GM19240 (cell line): ENCODE data around the gene GTF2F1.
"Not testable (repeated sequence)": the region's sequence is repeated elsewhere in the genome, so short reads cannot be mapped to it uniquely, and the experiment has no call there.

Experiments used
- DNase-seq: peaks from one replicate; pipeline ENCODE4 v3.0.0; 2011; ENCODE audit warnings: low spot score; ENCODE audit not compliant: insufficient read length

Gene GTF2F1

DNA sequence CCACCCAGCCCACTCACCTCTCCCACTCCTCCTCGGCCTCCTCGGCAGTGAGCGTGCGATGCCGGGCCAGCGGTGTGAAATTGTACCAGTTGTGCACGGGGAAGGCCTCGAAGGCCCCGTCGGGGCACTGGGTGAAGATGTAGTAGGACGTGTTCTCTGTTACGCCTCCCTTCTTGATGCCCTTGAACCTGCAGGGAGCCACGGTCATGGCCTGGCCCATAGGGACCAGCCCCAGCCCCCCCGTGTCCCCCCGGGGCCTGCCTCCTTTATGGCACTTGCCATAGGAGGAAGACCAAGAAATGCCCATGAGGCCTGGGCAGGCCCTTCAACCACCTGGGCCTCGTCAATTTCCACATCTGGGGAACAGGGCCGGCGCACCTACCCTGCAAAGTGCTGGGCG, 5.6 kb downstream of the GTF2F1 start:
- no peak for DNase-seq

DNA sequence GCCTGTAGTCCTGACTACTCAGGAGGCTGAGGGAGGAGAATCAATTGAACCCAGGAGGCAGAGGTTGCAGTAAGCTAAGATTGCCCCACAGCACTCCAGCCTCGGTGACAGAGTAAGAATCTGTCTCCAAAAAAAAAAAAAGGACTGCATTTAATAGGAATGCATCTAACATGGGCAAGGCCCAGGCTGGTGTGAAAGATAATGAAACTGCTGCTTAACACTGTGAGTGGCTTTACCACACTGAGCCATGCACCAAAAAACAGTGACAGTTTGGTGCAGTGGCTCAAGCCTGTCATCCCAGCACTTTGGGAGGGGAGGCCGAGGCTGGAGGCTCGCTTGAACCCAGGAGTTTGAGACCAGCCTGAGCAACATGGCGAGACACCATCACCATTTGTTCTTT, 8.6 kb downstream of the GTF2F1 start:
- no peak for DNase-seq

DNA sequence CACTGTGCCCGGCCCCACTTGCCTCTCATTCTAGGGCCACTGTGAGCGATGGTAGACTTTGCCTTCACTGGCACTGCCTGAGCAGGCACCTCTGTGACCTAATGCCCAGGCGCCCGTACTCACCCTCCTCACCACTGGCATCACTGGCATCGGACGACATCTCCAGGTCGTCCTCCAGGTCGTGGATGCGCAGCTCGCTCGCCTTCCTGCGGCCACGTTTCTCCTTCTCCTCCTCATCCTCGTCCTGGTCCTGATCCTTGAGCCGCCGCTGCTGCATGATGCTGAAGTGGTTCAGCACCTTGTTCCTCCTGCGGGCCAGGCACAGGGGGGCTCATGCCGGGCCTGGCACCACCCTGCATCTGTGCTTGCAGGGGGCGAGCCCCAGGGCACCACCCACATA, 9.8 kb downstream of the GTF2F1 start:
- no peak for DNase-seq

DNA sequence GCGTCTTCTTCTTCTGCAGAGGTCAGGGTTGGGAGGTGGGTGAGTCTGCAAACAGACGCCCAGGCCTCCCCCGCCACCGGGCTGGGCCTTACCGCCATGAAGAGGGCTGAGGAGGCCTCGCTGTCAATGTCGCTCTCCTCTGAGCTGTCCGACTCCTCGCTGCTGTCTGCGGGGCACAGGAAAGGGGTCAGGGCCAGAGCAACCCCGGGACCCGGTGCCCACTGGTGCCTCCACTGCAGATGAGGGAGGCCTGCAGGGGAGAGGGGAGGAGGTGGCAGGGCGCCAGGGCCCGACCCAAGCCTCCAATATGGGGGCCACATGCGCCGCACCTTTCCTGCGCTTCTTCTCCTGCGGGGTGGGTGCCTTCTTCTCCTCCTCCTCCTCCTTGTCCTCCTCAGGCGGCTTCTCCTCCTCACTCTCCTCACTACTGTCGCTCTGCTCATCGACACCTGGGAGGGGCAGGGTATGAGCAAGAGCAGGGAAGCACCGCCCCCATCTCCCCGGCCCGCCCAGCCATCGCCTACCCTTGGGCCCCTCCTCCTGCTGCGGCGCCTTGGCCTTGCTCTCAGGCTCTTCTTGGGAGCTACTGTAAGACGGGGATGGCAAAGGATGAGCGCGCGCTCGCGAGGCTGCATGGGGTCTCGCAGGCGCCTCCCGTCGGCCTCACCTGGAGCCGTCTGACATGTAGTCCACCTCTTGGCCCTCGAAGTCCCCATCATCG, 11.8 kb downstream of the GTF2F1 start:
- no peak for DNase-seq

DNA sequence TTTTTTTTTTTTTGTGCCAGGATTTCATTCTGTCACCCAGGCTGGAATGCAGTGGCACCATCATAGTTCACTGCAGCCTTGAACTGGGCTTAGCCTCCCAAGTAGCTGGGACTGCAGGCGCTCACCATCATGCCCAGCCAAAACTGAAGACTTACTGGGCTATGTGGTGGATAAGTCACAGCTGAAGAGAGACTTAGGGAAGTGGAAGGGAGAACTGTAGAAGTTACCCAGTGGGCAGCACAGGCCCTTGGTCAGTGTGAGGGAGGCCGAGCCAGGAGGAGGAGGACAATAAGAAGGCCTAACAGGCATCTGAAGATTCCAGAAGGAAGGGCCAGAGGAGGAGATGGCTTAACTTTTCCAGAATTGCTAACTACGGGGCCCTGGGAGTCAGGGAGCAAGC, 13.2 kb downstream of the GTF2F1 start:
- no peak for DNase-seq

DNA sequence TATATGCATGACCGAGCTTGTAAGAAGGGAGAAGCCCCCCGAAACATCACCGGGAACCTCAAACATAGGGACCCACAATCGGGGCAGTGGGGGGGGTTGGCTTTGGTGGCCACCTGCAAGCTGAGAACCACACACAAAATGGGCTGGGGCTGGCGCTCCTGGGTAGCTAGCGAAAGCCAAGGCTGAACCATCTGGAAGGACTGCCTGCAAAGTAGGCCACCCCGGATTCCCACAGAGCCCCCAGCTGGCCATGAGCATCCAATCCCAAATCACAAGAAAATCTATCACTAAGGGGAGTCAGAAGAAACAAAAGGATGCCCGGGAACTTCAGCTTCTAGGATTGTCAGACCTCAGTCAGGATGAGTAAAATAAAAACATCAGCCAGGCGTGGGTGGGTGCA, 14.5 kb downstream of the GTF2F1 start:
- DNase-seq = no peak

DNA sequence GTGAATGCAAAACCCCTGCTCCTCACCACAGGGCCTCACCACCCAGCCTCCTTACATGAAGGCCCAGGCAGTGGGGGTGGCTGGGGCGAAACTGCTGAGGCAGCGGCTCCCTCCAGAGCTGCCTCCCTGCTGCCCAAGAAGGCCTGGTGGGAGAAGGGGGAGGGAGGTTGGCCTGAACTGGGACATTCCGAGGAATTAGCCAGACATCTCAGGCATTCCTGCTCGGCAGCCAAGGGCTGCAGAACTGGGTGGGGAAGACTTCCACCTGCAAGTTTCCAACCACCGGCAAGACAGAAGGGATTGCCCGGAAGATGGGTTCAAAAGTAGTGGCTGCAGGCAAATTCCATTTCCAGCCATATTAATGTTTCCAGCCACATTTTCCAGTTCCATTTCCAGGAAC, 14.9 kb downstream of the GTF2F1 start:
- DNase-seq = no peak

DNA sequence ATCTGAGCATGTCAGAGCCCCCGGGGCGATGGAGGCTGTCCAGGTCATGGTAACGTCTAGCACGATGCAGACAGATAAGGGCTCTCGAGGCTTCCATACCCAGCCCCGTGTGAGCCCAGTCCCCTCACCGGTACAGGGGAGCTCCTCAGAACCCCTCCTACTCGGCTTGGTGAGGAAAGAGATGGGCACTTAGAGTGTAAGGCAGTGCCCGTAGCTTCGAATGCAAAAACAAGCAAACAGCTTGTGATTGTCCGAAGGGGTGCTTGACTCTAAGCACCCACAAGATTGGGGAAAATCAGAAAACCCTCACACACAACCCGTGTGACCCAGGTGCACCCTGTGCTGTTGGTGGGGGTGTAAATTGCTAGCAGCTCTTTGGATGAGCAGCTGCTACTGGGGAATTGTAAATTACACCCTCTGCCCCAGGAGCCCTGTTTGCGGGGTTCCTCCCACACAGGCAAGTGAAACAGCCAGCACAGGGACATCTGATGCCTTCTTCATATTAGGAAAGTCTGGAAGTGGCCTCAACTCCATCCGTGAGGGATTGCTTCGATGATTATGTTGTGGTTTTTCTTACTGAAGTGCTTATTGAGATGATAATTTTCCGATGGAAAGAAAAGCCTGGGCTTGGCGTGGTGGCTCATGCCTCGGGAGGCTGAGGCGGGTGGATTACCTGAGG, 16.3 kb downstream of the GTF2F1 start:
- DNase-seq = no peak

DNA sequence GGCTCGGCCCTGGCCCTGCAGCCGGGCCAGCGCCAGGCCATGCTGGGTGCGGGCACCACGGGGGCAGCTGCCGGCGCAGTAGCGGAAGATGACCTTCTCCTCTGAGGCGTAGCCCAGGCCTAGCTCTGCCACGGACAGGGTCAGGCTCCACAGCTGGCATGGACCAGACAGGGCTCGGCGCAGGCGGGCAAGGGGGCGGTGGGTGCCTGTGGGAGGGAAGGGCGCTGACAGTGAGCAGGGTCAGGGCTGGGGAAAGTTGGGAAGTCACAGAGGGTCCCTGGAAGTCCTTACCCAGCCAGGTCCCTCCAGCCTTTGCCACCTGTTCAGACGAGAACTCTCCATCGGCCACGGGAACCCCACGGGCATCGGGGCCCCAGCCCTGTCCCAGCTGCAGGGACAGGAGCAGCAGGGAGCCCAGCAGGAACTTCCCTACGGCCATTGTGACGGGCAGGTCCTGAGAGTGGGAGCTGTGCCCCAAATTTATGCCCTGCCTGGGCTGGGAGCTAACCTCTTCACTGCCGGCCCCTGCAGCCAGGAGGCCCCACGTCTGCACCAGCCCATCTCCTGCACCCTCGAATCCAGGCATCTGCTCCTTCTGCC, 17.5 kb downstream of the GTF2F1 start, which contains the start of gene PSPN:
Gene PSPN, minus strand, starts transcription at position 523 of the 600 bp plus-strand sequence. Its CDS starts 84 bp downstream, at position 439.
- no peak for DNase-seq

DNA sequence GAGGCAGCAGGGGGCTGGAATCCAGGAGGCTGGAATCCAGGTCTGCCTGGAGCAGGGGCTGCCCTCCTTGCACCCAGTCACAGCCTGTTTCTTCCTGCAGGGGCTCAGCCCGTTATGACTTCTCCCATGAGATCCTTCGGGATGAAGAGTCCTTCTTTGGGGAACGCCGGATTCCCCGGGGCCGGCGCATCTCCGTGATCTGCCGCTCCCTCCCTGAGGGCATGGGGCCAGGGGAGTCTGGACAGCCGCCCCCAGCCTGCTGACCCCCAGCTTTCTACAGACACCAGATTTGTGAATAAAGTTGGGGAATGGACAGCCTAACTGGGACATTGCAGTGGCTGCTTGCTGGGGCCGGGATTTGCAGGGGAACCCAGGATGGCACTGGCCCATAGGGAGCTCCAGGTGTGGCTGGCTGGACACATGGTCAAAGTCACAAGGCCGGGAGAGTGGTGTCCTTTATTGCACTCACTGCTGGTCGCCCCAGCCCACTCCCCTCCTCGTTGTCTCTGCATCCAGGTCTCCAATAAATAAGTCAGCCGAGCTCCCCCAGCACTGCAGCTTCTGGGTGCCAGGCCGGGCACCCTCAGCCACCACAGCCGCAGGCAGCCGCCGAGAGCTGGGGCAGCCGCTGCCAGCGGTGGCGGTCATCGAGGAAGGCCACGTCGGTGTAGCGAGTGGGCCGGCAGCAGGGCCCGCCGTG, 18.1 kb downstream of the GTF2F1 start:
- no peak for DNase-seq

DNA sequence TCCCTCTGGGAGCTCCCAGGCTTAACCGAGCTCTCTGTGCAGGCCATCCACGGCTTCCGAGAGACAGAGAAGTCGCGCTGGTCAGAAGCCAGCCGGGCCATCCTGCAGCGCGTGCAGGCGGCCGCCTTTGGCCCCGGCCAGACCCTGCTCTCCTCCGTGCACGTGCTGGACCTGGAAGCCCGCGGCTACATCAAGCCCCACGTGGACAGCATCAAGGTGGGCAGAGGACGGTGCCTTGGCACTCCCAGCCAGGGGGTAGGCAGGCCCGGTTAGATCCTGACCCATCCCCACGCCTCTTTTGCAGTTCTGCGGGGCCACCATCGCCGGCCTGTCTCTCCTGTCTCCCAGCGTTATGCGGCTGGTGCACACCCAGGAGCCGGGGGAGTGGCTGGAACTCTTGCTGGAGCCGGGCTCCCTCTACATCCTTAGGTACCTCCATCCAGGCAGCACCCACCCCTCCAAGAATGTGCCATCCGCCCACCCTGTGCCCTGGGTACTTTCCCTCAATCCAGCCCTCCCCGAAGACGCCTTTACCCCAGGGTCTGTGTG, 18.7 kb downstream of the GTF2F1 start:
- DNase-seq = no peak

DNA sequence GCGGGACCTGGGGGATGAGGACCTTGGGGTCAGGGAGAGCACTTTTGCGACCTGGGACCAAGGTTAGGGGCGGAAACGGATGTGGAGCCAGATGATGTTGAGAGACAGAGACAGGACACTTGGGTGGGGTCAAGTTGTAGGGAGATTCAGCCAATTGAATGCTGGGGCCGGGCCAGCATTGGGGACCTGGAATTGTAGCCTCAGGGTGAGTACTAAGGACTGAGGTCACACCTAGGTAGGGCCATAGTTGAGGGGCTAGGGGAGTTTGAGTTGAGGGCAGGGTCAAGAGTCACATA, 19.2 kb downstream of the GTF2F1 start:
- DNase-seq = no peak

DNA sequence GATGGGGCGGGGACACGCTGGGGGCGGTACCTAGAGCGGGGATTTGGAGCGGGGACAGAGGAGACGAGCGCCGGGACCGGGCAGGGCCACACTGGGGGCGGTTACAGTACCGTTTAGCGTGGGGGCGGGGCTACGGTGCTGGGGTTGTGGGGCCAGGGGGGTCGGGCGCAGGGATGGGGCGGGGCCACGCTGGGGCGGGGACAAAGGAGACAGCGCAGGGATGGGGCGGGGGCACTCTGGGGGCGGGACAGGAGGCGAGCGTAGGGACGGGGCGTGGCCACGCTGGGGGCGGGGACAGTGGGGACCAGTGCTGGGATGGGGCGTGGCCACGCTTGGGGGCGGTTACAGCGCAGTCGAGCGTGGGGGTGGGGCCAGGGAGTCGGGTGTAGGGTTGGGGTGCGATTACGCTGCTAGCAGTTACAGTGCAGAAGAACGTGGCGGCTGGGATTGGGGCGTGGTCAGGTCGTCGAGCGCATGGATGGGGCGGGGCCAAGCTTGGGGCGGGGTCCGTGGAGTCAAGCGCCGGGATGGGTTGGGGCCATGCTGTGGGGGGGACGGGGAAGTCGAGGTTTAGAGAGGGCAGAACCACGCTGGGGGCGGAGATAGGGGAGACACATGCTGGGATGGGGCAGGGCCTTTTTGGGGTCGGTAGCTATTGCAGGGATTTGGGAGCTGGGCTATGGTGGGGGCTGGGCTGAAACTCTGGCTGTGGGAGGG, 19.7 kb downstream of the GTF2F1 start:
- DNase-seq = peak; percentile 90

DNA sequence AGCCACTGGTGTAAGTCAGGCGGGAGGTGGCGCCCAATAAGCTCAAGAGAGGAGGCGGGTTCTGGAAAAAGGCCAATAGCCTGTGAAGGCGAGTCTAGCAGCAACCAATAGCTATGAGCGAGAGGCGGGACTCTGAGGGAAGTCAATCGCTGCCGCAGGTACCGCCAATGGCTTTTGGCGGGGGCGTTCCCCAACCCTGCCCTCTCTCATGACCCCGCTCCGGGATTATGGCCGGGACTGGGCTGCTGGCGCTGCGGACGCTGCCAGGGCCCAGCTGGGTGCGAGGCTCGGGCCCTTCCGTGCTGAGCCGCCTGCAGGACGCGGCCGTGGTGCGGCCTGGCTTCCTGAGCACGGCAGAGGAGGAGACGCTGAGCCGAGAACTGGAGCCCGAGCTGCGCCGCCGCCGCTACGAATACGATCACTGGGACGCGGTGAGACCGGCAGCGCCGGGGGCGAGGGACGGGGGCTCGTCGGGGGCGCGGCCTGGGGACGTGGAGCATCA, 20.3 kb downstream of the GTF2F1 start, which contains the start of gene ALKBH7:
Gene ALKBH7, plus strand, starts transcription at position 201 of the 502 bp plus-strand sequence. Its CDS starts 27 bp downstream, at position 228.
- DNase-seq = peak; percentile 86

DNA sequence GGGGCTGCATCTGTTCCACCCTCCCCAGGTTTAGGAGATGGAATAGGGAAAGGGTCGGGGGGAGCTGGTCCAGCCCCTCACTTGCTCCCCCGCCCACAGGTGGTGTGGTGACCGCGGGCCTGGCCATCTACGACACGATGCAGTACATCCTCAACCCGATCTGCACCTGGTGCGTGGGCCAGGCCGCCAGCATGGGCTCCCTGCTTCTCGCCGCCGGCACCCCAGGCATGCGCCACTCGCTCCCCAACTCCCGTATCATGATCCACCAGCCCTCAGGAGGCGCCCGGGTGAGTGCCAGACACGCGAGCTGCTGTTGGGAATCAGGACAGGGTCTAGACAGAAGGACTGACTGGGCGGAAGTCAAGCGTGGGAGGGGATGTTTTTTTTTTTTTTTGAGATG, 28.6 kb downstream of the GTF2F1 start:
- no peak for DNase-seq

DNA sequence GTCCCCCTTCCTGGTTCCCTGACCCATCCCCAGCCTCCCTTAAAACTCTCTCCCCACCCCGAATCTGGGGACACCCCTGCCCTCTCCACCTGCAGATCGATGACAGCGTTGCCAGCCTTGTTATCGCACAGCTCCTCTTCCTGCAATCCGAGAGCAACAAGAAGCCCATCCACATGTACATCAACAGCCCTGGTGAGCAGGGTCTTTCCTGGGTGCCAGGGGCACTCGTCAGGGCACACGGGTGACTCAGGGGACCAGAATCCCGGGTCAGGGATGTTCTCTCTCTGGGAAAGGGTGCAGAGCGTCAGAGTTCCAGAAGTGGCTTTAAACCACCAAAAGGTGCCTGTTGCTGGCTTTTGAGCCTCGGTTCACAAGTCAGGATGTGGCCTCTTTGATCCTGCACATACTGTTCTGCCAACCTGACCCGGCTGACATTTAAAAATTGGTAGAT, 30.6 kb downstream of the GTF2F1 start:
- DNase-seq = no peak

DNA sequence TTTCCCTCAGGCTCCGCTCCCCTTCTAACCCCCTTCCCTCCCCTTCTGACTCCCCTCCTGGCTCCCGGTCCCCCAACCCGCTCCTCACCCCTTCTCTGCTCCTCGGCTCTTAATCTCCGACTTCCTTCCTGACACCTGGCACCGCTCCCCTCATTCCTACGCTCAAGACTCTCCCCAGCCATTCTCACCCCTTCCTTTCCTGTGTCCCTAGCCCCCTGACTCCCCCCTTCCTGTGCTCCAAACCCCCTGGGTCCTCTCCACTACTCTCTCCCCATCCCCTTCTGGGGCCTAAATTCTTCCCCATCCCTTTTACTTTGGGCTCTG, 31.0 kb downstream of the GTF2F1 start:
- DNase-seq = no peak

DNA sequence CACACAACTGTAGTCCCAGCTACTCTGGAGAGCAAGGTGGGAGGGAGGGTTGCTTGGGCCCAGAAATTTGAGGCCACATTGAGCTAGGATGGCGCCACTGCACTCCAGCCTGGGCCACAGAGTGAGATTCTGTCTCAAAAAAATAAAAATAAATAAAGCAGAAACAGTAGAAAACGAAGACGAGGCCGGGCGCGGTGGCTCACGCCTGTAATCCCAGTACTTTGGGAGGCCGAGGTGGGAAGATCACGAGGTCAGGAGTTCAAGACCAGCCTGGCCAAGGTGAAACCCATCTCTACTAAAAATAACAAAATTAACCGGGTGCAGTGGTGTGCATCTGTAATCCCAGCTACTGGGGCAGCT, 32.1 kb downstream of the GTF2F1 start:
- not testable (repeated sequence) for DNase-seq

DNA sequence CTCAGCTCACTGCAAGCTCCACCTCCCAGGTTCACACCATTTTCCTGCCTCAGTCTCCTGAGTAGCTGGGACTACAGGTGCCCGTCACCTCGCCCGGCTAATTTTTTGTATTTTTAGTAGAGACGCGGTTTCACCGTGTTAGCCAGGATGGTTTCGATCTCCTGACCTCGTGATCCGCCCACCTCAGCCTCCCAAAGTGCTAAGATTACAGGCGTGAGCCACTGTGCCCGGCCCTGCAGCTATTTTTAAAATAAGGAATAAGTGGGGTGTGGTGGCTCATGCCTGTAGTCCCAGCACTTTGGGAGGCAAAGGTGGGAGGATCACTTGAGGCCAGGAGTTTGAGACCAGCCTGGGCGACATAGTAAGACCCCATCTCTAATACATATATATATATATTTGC, 32.5 kb downstream of the GTF2F1 start:
- DNase-seq = not testable (repeated sequence)

DNA sequence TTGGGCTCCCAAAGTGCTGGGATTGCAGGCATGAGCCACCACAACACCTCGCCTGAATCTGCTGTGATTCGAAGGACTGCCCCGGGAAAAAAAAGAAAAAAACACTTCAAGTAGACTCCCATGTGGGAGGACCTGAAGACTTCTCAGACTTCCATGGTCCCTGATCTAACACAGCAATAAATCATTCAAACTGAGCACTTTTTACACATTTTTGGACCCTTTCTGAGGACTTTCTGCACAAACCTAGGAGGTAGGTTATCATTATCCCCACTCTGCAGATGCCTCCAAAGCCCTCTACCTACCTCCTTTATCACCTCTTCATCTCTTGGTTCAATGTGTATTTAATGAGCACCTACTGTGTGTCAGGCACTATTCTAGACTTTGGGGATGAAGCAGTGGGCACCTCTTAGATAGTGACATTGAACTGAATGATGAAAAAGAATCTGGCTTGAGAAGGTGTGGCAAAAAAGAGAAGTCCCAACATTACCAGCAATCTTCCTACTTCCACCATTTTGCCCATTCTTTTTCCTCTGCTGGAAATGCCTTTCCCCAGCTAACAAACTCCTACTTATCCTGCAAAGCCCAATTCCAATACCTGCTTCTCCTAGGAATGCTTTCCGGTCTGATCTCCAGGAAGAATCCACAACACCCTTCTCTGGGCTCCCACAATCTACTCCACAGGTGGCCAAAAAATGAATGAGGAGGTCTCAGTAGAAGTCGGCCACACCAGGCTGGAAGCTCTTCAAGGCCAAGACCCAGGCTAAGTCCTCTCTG, 33.2 kb downstream of the GTF2F1 start:
- DNase-seq = no peak
